Pancreas (tissue), 10 donors: Measurements from ENCODE around the gene SPARCL1. TPM values are rescaled to one million over a fixed set of nuclear protein-coding genes. Genes with fewer than 3 reads are reported as not detected.
A peak's percentile ranks its signal among the peaks of the same experiment; 100 is the strongest.

Experiments
- ATAC-seq, 4 donors: fragments of 200-7000 bp; cut with Tn5 transposase; one replicate each; pipeline versions ENCODE4 v1.8.0 to v1.9.1; 2020; ENCODE audit warnings: mild to moderate bottlenecking in 4 of 4, moderate library complexity in 4 of 4
- DNase-seq, 6 donors: peaks; one replicate each; pipeline ENCODE4 v3.0.0-alpha.2; 2020
- FAIRE-seq: peaks from 2 replicates; lab custom pipeline; 2012; peaks lifted over from hg19 to GRCh38; lab: Jason Lieb, UNC
- H3K27ac ChIP-seq, 4 donors: fragments of 200-600 bp; sonication (generic); 1 replicate in 3 of 4; 2 replicates in 1 of 4; pipeline versions ENCODE4 v1.5.0 to v1.8.0; 2020
- H3K27me3 ChIP-seq, 4 donors: fragments of 200-600 bp; one replicate each; pipeline ENCODE4 v1.8.0; 2021
- H3K36me3 ChIP-seq, 3 donors: fragments of 200-600 bp; sonication (generic) in 1 of 3; one replicate each; pipeline versions ENCODE4 v1.5.0 to v1.8.0; 2020 to 2021
- H3K4me1 ChIP-seq, 3 donors: fragments of 200-600 bp; one replicate each; pipeline ENCODE4 v1.8.0; 2021
- H3K4me3 ChIP-seq, 4 donors: fragments of 200-600 bp; sonication (generic) in 2 of 4; one replicate each; pipeline versions ENCODE4 v1.5.0 to v1.8.0; 2020 to 2021
- H3K9me3 ChIP-seq, 4 donors: fragments of 200-600 bp; one replicate each; pipeline ENCODE4 v1.8.0; 2021
- CTCF ChIP-seq, 4 donors: fragments of 200-600 bp; sonication (generic) in 3 of 4; IDR thresholded peaks; one replicate each; pipeline versions ENCODE4 v1.5.0 to v1.8.0; 2021; ENCODE audit warnings: antibody characterized with exemption in 4 of 4
- WGBS, 2 donors: extraction: QIAGEN DNeasy Blood & Tissue Kit; methylation state at CpG; one replicate each; pipeline ENCODE4 v1.1.7; 2013; 5-methylcytosine and 5-hydroxymethylcytosine counted together
- intact Hi-C, 3 donors: fragments of 100-400 bp; cut with DNase I; formaldehyde crosslinking; loops; one replicate each; pipeline versions ENCODE4 v1.11.1 to v1.14.2; 2022
- polyA plus RNA-seq, 2 donors: library from polyadenylated mRNA; stranded (reverse); fragments of 200-250 nt; gene quantifications; one replicate each; pipeline ENCODE4 v1.2.3, GENCODE V29; 2013
- total RNA-seq, 6 donors: library from RNA; stranded (reverse); fragmentation: NEBNext Ultra II Directional in 4 of 6; extraction: Animal tissue kit (Norgen Biotek cat#: 25700) in 4 of 6; gene quantifications; one replicate each; pipeline versions ENCODE4 v1.2.1 to v1.2.4, GENCODE V29; 2021 to 2023
- donor health status: healthy with polysubstance abuse.
- donor health status: DM: no; HTN: no; CAD: no; lungs with moderate emphysema.
- donor health status: DM: no; HTN: no; CAD: no.
- donor health status: control.
- donor health status: control.
- donor health status: Bipolar disorder and iron deficiency.
- donor health status: DM: yes; HTN: yes; CAD: no.
- donor health status: DM: no; HTN: no; CAD: no.
- donor health status: DM: no; HTN: no; CAD: no.
- donor health status: DM: yes; HTN: yes; CAD: no.

Gene SPARCL1
- total and polyA plus RNA-seq, 8 donors, result 19.6 to 77.0 (median 34.6) TPM

- no peak overlapping the region for H3K27ac ChIP-seq
- FAIRE-seq, result no peak
- no peaks in the 10 kb centered on the region for H3K4me1 ChIP-seq
- H3K4me3 ChIP-seq, result no peak overlapping the region
- H3K36me3 ChIP-seq, result no peaks in the 10 kb centered on the region
- no peak for TF ChIP-seq CTCF (IDR thresholded peaks at IDR 0.05)
- no peak for DNase-seq
- H3K27me3 ChIP-seq, result no peaks in the 10 kb centered on the region
- intact Hi-C loops, result no loop called here
- ATAC-seq, result peak in 1 of 4 donors; percentile 18
- 60 to 71% methylated on average over 6 of the region's 6 CpGs for WGBS, 2 donors
- H3K9me3 ChIP-seq, result no peaks in the 10 kb centered on the region
Measured at GRCh38 chr4:87541956-87542709, 13.0 kb upstream of the SPARCL1 start.

- no peaks in the 10 kb centered on the region for H3K27me3 ChIP-seq
- H3K36me3 ChIP-seq, result no peaks in the 10 kb centered on the region
- FAIRE-seq (no peak), ATAC-seq (no peak), DNase-seq (no peak)
- no peak overlapping the region for H3K4me3 ChIP-seq
- WGBS, 2 donors, result 30 to 53% methylated on average over 4 of the region's 4 CpGs
- intact Hi-C loops, result no loop called here
- no peak for TF ChIP-seq CTCF (IDR thresholded peaks at IDR 0.05)
- no peak overlapping the region for H3K27ac ChIP-seq
- no peaks in the 10 kb centered on the region for H3K9me3 ChIP-seq
- no peaks in the 10 kb centered on the region for H3K4me1 ChIP-seq
Measured at GRCh38 chr4:87541521-87541920, 12.3 kb upstream of the SPARCL1 start.

- DNase-seq (no peak), FAIRE-seq (peak; percentile 87), ATAC-seq (peak in 3 of 4 donors; percentile 38 to 48 (median 40))
- Histone ChIP-seq H3K9me3 (no peaks in the 10 kb centered on the region), H3K4me1 (no peaks in the 10 kb centered on the region), H3K4me3 (no peak overlapping the region), H3K36me3 (no peaks in the 10 kb centered on the region), H3K27me3 (no peaks in the 10 kb centered on the region), H3K27ac (peak overlapping the region in 1 of 4 donors; percentile 23)
- 74 to 82% methylated on average over 15 of the region's 15 CpGs for WGBS, 2 donors
- intact Hi-C loops, result no loop called here
- TF ChIP-seq CTCF (IDR thresholded peaks at IDR 0.05), result no peak
Measured at GRCh38 chr4:87540146-87541058, 11.2 kb upstream of the SPARCL1 start.

- no peak for ATAC-seq
- no peaks in the 10 kb centered on the region for H3K27me3 ChIP-seq
- no peak for FAIRE-seq
- 72 to 75% methylated on average over 1 of the region's 1 CpG for WGBS, 2 donors
- H3K4me3 ChIP-seq, result no peak overlapping the region
- TF ChIP-seq CTCF (IDR thresholded peaks at IDR 0.05), result no peak
- no peaks in the 10 kb centered on the region for H3K36me3 ChIP-seq
- DNase-seq, result no peak
- no peak overlapping the region for H3K27ac ChIP-seq
- H3K4me1 ChIP-seq, result peaks cover 0 to 5% (median 0%) of the 10 kb centered on the region in 3 donors
- intact Hi-C loops, result no loop called here
- no peaks in the 10 kb centered on the region for H3K9me3 ChIP-seq
Measured at GRCh38 chr4:87532907-87533306, 3.7 kb upstream of the SPARCL1 start.
